Smooth muscle cell (in vitro differentiated cells): ENCODE results near the gene SALL4. TPM values are rescaled to one million over a fixed set of nuclear protein-coding genes. Genes with fewer than 3 reads are reported as not detected.
A peak's percentile ranks its signal among the peaks of the same experiment; 100 is the strongest.
"Not testable (repeated sequence)": the region's sequence is repeated elsewhere in the genome, so short reads cannot be mapped to it uniquely, and the experiment has no call there.

Source experiments
- DNase-seq: peaks from one replicate; lab custom pipeline; 2025; ENCODE audit not compliant: unreplicated experiment; lab: John Stamatoyannopoulos, UW
- H2AFZ ChIP-seq: fragments of 200-600 bp; sonication (generic); 2 replicates; pipeline ENCODE4 v1.6.0; 2016; ENCODE audit warnings: antibody characterized with exemption, low read depth, mild to moderate bottlenecking
- H3F3A ChIP-seq: fragments of 200-600 bp; sonication (generic); 2 replicates; pipeline ENCODE4 v1.6.0; 2017; ENCODE audit warnings: antibody characterized with exemption, low read depth
- H3K27ac ChIP-seq: fragments of 200-600 bp; sonication (generic); 2 replicates; pipeline ENCODE4 v1.5.1; 2016; ENCODE audit warnings: low read depth, mild to moderate bottlenecking
- H3K27me3 ChIP-seq: fragments of 200-600 bp; sonication (generic); 2 replicates; pipeline ENCODE4 v1.6.1; 2016; ENCODE audit warnings: low read depth, mild to moderate bottlenecking
- H3K36me3 ChIP-seq: fragments of 200-600 bp; sonication (generic); 2 replicates; pipeline ENCODE4 v1.5.1; 2016; ENCODE audit warnings: low read depth
- H3K4me1 ChIP-seq: fragments of 200-600 bp; sonication (generic); 2 replicates; pipeline ENCODE4 v1.5.1; 2016; ENCODE audit warnings: low read depth
- H3K4me2 ChIP-seq: fragments of 200-600 bp; sonication (generic); 2 replicates; pipeline ENCODE4 v1.6.0; 2016; ENCODE audit warnings: mild to moderate bottlenecking
- H3K4me3 ChIP-seq: fragments of 200-600 bp; sonication (generic); 2 replicates; pipeline ENCODE4 v1.5.1; 2016; ENCODE audit warnings: mild to moderate bottlenecking
- H3K79me2 ChIP-seq: fragments of 200-600 bp; sonication (generic); 2 replicates; pipeline ENCODE4 v1.6.0; 2016; ENCODE audit warnings: low read depth, mild to moderate bottlenecking
- H3K9ac ChIP-seq: fragments of 200-600 bp; sonication (generic); 2 replicates; pipeline ENCODE4 v1.6.0; 2016; ENCODE audit warnings: low read depth
- H3K9me3 ChIP-seq: fragments of 200-600 bp; sonication (generic); replicated peaks from 2 replicates; pipeline ENCODE4 v1.5.1; 2016; ENCODE audit warnings: low read depth
- H4K20me1 ChIP-seq: fragments of 200-600 bp; sonication (generic); 2 replicates; pipeline ENCODE4 v1.6.0; 2016; ENCODE audit warnings: low read depth
- CTCF ChIP-seq: fragments of 200-600 bp; sonication (generic); IDR thresholded peaks from 2 replicates; pipeline ENCODE4 v1.5.1; 2017; ENCODE audit warnings: borderline replicate concordance, mild to moderate bottlenecking, antibody characterized with exemption; ENCODE audit not compliant: insufficient read depth, poor library complexity, severe bottlenecking
- WGBS: methylation state at CpG from one replicate; pipeline ENCODE4 v1.1.7; 2016; ENCODE audit warnings: low lambda C conversion rate; 5-methylcytosine and 5-hydroxymethylcytosine counted together
- polyA plus RNA-seq: library from polyadenylated mRNA; unstranded; fragments of >200 nt; fragmentation: Nextera tagmentation; extraction: Ambion mirVana; gene quantifications from 2 replicates; pipeline ENCODE4 v1.2.1, GENCODE V29; 2016
- total RNA-seq: library from RNA; depleted of rRNA; stranded (reverse); fragments of >200 nt; gene quantifications from 2 replicates; pipeline ENCODE4 v1.2.3, GENCODE V29; 2014

Gene SALL4
- total and polyA plus RNA-seq, 2 experiments from 2014 or later = 14.2 to 17.6 TPM

GRCh38 chr20:51749674-51750036, 52.7 kb downstream of the SALL4 start:
- Histone ChIP-seq H3K9ac (no peak overlapping the region), H3F3A (peaks cover 15% of the 10 kb centered on the region), H3K27ac (peak overlapping the region; percentile 84), H3K27me3 (no peaks in the 10 kb centered on the region), H3K4me3 (no peak overlapping the region), H3K4me2 (peak overlapping the region; percentile 27), H3K9me3 (no peaks in the 10 kb centered on the region), H3K79me2 (peaks cover 21% of the 10 kb centered on the region), H3K36me3 (no peaks in the 10 kb centered on the region), H2AFZ (no peak overlapping the region), H4K20me1 (no peaks in the 10 kb centered on the region), H3K4me1 (peaks cover 12% of the 10 kb centered on the region)
- no peak for DNase-seq
- TF ChIP-seq CTCF = no peak
- 8% methylated on average over 1 of the region's 1 CpG for WGBS

GRCh38 chr20:51747182-51747911, 55.0 kb downstream of the SALL4 start:
- H3K4me2 ChIP-seq = no peak overlapping the region
- WGBS = 92% methylated on average over 7 of the region's 7 CpGs
- no peak overlapping the region for H3K4me3 ChIP-seq
- peaks cover 12% of the 10 kb centered on the region for H3K4me1 ChIP-seq
- TF ChIP-seq CTCF = no peak
- DNase-seq = no peak
- H3K27ac ChIP-seq = no peak overlapping the region
- H3F3A ChIP-seq = peaks cover 5% of the 10 kb centered on the region
- no peak overlapping the region for H3K9ac ChIP-seq
- H3K9me3 ChIP-seq = no peaks in the 10 kb centered on the region
- H3K27me3 ChIP-seq = no peaks in the 10 kb centered on the region
- H2AFZ ChIP-seq = no peak overlapping the region
- H3K36me3 ChIP-seq = no peaks in the 10 kb centered on the region
- peaks cover 14% of the 10 kb centered on the region for H3K79me2 ChIP-seq
- no peaks in the 10 kb centered on the region for H4K20me1 ChIP-seq

- no peak overlapping the region for H2AFZ ChIP-seq
- TF ChIP-seq CTCF = no peak
- 94% methylated on average over 3 of the region's 3 CpGs for WGBS
- DNase-seq = no peak
- H3K27ac ChIP-seq = no peak overlapping the region
- H3K4me1 ChIP-seq = peaks cover 6% of the 10 kb centered on the region
- H3K4me2 ChIP-seq = no peak overlapping the region
- H3K9ac ChIP-seq = no peak overlapping the region
- peaks cover 22% of the 10 kb centered on the region for H3K79me2 ChIP-seq
- H3K36me3 ChIP-seq = no peaks in the 10 kb centered on the region
- no peaks in the 10 kb centered on the region for H4K20me1 ChIP-seq
- H3K4me3 ChIP-seq = no peak overlapping the region
- H3K27me3 ChIP-seq = no peaks in the 10 kb centered on the region
- H3K9me3 ChIP-seq = no peaks in the 10 kb centered on the region
- no peaks in the 10 kb centered on the region for H3F3A ChIP-seq
Measured at GRCh38 chr20:51745804-51746203, 56.5 kb downstream of the SALL4 start.

- 96% methylated on average over 3 of the region's 3 CpGs for WGBS
- no peak overlapping the region for H3K27ac ChIP-seq
- H3K4me2 ChIP-seq = no peak overlapping the region
- no peak for DNase-seq
- no peak overlapping the region for H3K9ac ChIP-seq
- H3K9me3 ChIP-seq = no peaks in the 10 kb centered on the region
- TF ChIP-seq CTCF = no peak
- H3K4me1 ChIP-seq = peaks cover 6% of the 10 kb centered on the region
- H2AFZ ChIP-seq = no peak overlapping the region
- no peaks in the 10 kb centered on the region for H3K36me3 ChIP-seq
- no peaks in the 10 kb centered on the region for H3K27me3 ChIP-seq
- H3K79me2 ChIP-seq = peaks cover 14% of the 10 kb centered on the region
- no peaks in the 10 kb centered on the region for H3F3A ChIP-seq
- no peaks in the 10 kb centered on the region for H4K20me1 ChIP-seq
- H3K4me3 ChIP-seq = no peak overlapping the region
Measured at GRCh38 chr20:51740838-51741237, 61.5 kb downstream of the SALL4 start.

GRCh38 chr20:51740308-51740707, 62.0 kb downstream of the SALL4 start:
- 98% methylated on average over 7 of the region's 7 CpGs for WGBS
- peaks cover 10% of the 10 kb centered on the region for H3K79me2 ChIP-seq
- H3K27me3 ChIP-seq, H3K27ac ChIP-seq, H3K9ac ChIP-seq, H3F3A ChIP-seq, H3K4me3 ChIP-seq, H4K20me1 ChIP-seq, H3K9me3 ChIP-seq, DNase-seq, H3K4me1 ChIP-seq, H3K36me3 ChIP-seq, H3K4me2 ChIP-seq, H2AFZ ChIP-seq: not testable (repeated sequence)
